T47D (cell line): ENCODE measurements around the gene NKPD1.
A peak's percentile ranks its signal among the peaks of the same experiment; 100 is the strongest.

Experiments
- DNase-seq, 2 experiments: peaks; one replicate each; pipeline versions ENCODE4 v3.0.0 to v3.0.0-alpha.2; 2011 to 2012; ENCODE audit warnings: low read depth in 1 of 2, low spot score in 1 of 2
- JUND ChIP-seq: IDR thresholded peaks from 2 replicates; pipeline ENCODE4 v1.6.1; 2012; ENCODE audit warnings: low read depth
- in situ Hi-C: cut with HindIII; loops from 2 replicates; pipeline ENCODE4 v1.10.0; 2016; ENCODE audit warnings: low sequenced_read_pairs, low pct_unique_long_range_greater_than_20kb

NKPD1 gene

DNA sequence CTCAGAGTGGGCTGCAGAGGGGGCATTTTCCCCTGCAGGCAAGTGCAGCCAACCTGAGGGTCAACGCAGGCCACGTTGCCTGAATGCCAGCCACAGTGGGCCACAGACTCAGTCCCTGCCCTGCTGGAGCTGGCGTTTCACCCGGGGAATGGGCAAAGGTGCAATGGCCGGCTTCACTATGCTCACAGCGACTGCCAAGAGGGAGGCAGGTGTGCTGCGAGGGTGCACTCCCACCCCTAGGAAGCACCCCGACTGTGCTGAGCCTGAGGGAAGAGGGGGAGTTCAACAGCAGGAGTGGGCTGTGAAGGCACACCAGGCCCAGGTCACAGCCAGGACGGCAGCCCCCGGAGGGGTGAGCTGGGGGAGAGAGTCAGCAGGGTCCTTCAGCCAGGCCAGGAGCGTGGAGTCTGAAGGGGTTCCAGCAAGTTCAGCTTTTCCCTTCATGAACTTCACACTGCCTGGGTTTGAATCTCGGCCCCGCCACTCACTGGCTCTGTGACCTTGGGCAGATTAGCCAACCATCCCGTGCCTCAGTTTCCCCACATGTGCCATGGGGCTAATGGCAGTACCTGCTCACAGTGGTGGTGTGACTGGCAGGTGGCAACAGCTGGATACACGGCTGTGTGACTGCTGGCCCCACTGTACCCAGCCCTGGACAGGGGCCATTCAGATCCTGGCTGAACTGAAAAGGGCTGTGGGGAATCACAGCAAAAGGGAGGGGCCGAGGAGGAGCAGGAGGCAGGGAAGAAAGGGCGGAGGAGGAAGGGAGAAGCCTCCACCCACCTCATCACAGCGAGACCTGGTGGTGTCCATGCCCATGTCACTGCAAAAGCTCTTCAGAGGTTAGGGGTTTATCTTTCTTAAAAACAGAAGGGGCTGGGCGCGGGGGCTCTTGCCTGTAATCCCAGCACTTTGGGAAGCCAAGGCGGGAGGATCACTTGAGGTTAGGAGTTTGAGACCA is 9.6 kb upstream of the NKPD1 start:
- no peak for DNase-seq
- in situ Hi-C loops: no loop called here
- no peak for TF ChIP-seq JUND

DNA sequence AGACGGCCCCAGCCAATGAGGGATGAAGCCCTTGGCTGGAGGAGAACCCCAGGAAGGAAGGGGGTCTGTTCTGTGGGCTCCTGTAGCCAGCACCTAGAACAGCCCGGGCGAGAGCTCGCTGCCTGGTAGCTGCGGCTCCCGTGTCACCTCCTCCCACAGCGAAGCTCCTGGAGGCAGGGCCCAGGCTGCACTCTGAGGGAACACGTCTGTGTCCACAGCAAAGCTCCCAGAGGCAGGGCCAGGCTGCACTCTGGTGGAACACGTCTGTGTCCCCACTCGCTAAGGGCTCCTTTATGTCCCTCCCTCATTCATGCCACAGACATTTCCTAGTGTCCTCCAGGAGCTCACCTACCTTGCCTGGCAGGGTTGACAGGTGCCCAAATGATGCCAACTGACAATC is 8.8 kb upstream of the NKPD1 start:
- DNase-seq: no peak
- in situ Hi-C loops: no loop called here
- no peak for TF ChIP-seq JUND

DNA sequence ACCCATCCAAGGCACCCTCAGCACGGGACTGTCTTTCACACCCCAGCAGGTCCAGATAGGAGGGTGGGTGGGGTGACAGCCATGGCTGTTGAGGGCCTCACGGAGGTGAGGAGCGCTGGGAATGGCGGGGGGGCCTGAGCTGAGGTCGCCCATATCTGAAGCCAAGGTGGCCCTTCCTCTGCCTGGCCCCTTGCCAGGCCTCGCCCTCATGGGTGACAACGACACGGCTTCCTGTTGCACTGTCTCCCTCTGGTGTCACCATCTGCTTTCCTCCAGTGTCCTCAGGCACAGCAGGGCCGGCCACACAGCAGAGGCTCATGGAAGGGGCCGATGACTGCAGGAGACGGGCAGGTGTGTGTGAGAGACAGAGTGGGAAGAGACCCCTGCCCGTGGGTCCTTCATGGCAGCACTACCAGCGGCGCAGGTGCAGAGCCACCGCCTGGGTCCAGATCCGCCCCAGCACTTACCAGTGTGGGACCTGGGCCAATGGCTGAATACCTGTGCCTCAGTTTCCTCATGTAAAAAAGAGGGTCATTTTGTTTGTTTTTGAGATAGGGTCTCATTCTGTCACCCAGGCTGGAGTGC is 8.1 kb upstream of the NKPD1 start:
- TF ChIP-seq JUND: no peak
- in situ Hi-C loops: no loop called here
- DNase-seq: no peak

DNA sequence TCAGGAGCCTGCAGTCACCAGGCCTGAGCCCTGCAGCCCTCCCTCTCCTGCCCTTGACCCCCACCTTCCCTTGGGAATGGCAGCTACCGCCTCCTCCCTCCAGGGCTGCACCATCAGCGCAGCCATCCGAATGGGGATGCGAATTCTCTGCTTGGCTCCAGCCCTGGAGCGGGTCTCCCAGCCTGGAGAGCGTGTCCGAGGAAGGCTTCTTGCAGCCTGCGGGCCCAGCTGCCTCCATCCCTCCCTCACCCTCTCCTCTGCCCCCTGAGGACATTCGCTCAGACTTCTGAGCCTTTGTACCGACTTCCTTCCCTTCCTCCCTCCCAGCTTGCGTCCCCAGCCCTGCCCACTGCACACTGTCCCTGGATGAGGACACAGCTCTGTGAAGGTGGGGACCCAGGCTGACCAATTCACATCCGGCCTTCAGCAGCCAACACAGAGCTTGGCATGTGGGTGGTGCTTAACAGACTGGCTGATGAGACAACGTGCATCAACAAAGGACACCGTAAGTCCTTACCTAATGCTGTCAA is 6.0 kb upstream of the NKPD1 start:
- TF ChIP-seq JUND: no peak
- in situ Hi-C loops: no loop called here
- no peak for DNase-seq

DNA sequence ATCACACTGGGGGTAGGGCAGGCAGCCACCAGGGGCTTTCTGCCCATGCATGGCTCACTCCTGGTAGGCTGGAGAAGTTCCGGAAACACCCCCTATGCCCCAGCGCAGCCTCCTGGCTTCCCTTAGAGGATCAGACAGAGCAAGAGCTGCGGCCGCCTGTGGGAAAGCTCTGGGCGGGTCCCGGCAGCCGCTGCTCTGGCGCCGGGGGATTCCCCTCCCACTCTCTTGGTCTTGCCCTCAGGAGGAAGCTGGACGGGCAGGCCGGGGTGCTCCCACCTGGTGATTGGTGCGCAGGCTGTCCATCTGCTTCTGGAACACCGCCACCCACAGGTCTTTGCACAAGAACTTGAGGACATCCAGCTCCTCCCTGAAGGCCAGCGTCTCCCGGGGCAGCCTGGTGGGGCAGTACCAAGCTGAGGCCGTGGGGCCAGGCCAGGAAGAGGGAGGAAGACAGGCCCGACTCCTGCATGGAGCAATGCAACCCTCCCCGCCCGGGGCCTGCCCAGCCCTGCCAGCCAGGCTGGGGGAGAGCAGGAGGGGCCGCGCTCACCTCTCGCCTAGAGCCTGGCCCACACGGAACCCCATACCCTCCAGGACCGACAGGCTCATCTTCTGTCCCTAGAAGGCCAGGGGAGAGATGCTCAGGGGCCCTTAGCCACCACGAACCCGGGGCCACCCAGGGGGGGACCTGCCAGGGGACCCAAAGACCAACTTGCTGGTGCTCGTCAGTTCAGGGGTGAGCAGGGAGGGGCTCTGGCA is 4.0 kb upstream of the NKPD1 start:
- in situ Hi-C loops: no loop called here
- no peak for TF ChIP-seq JUND
- DNase-seq: peak in 1 of 2 experiments; percentile 82

DNA sequence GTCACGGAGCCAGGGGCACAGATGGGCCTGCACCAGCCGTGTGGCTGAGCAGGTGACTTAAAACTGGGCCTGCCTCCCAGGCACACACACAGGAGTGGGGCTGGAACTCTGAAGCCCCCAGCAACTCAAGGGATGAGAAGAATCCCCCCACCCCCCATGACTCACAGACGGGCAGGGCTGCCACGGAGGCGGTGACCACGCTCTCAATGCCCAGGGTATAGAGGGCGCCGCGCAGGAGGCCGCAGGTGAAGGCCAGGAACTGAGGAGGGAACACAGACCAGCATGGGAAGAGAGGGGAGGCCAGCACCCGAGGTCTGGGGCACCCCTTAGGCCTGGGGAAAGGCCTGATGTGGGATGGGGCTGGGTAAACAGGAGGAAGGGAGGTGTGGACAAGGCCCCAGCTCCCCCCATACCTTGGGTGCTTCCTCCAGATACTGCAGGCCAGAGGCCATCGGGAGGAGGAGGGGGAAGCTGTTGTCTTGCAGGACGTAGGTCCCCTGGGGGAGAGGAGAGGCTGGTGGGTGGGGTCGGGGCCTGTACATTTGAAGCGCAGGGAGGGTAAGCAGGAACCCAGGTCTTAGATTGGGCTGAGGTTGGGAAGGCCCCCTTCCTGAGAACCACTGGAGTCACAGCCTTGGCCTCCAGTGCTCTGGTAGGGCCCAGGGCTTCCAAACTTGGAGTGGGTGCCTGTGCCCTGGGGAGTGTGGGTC is 3.1 kb upstream of the NKPD1 start:
- TF ChIP-seq JUND: no peak
- no peak for DNase-seq
- in situ Hi-C loops: no loop called here

DNA sequence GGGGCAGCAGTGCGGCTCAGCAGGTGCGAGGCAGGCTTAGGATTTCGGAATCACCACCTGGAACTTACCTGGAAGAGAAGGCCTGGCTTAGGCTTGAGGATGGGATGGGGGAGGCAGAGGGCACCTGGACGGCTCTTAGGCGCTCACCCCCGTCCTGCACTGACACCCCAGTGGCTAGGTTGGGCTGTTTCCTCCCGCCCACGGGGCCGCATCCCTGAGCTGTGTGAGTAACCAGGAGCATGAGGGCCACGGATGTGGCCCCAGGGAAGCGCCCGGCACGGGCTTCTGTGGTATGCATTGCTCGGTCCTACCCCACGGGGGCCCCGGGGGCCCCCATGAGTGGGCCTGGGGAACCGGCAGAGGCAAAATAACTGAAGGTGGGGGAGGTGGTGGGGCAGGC is 2.4 kb upstream of the NKPD1 start:
- DNase-seq: no peak
- in situ Hi-C loops: no loop called here
- TF ChIP-seq JUND: no peak

DNA sequence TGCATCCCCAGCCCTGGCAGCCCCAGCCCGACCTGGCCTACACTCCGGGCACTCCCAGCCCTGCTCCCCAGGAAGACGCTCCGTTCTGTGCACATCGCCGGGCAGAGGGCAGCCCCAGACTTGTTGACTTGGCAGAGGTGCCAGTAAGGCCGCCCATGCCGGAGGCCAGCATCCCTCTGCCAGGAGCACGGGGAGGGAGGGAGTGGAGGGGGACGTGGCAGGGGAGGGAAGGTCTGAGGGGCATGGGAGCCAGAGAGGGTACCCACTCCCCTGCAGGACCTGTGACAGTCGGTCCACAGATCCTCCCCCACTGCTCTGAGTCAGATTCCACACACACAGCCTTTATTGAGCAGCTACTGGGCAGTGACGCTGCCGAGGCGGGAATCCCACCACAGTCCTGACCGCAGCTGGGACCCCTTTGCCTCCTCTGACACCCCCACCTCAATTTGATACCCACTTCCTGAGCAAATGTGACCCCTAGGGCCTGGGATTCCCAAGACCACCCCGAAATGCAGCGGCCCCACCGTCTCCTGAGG is 1.9 kb upstream of the NKPD1 start:
- TF ChIP-seq JUND: no peak
- DNase-seq: no peak
- in situ Hi-C loops: no loop called here

DNA sequence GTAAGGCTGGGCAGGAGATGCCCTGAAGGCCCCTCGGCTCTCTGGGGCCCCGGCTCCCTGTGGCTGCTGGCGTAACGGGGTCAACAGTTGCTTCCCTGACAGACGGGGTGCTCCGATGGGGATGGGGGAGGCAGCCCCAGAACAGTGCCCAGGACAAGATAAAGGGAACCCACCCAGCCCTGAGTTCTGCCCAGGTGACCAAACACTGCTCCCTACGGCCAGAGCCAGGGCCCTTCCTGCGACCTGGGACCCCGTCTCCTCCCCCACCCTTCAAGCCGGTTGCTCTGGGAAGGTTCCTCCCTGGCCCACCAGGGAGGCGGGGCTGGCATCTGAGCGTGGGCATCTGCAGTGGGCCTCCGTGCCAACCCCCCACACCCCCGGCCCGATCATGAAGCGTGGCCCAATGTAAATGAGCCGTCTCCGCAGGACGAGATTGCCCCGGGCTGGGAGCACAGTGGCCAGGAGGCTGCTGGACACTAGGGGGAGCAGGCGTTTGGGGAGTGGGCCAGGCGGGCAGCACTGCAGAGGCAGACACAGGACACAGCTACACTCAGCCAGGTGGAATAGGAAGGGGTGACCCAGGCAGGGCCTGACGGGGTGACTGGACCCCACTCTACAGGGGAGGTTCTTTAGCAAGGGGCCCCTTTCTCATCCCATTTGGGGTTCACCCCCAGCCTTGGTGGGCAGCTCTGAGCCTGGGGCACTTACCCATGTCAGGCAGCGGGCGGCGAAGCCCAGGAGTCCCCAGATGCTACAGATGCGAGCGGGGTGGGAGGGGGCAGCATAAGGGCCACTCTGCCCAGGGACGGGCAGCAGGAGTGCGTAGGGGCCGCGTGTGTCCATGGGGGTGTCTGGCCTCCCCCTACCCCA is 1.2 kb upstream of the NKPD1 start:
- in situ Hi-C loops: no loop called here
- DNase-seq: no peak
- TF ChIP-seq JUND: no peak

DNA sequence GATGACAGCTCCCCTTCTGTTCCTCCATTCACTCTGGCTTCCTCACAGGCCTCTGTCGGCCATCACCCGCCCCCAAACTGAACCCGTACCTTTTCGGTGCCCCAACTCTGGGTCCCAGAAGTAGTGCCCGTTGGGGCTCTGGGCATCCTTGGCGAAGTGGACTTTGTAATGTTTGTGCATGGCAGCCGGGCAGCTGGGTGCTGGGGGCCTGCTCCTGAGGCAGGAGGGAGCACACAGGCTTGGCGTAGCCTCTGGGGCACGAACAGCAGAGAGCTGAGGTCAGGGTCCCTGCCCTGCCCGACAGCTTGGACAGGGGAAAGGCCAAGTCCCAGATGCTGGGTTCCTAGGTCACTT is 834 bp downstream of the NKPD1 start:
- in situ Hi-C loops: no loop called here

More for the DNA sequence above, 834 bp downstream of the NKPD1 start:
- no peak for TF ChIP-seq JUND
- DNase-seq: no peak
